ENCODE results near the gene ITGB1.

ITGB1 gene

DNA sequence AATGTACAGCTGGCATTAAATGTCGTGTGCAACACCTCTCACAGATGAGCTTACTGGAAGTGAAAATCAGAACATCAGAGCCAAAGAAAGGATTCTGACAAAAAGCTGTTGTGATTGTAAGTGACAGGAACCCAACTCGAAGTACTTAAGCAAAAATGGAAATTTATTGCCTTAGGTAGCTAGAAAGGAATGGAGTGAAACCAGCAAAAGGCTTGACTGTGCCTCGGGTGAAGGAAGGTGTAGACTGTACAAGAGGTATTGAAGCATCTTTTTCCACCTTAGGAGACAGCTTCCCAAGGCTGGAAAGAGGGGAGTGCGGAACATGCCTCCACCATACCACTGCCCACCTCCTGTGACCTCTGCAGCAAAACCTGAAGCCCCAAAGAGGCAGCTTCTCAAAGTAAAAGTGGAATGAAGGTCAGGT is 27.3 kb upstream of the ITGB1 start:
- Histone ChIP-seq H3K79me2 (ENCODE audit: insufficient read depth, low read length) (no peaks in the 10 kb centered on the region), H3K27ac (ENCODE audit: low read depth, low read length, poor library complexity, severe bottlenecking) (peak overlapping the region; percentile 80), H3K9me2 (ENCODE audit: low read depth, low read length) (no peaks in the 10 kb centered on the region), H3K4me3 (ENCODE audit: low read depth, low read length, poor library complexity, severe bottlenecking) (no peak overlapping the region), H3K36me3 (ENCODE audit: insufficient read depth, low read length) (no peaks in the 10 kb centered on the region), H4K20me1 (ENCODE audit: insufficient read depth, low read length) (no peaks in the 10 kb centered on the region), H3K27me3 (ENCODE audit: insufficient read depth, low read length) (no peaks in the 10 kb centered on the region), H3K4me1 (ENCODE audit: insufficient read depth, low read length, severe bottlenecking) (peaks cover 55% of the 10 kb centered on the region), H2AFZ (ENCODE audit: low read length) (peak overlapping the region; percentile 40; the same call in 1 of the 2 replicates), H3F3A (ENCODE audit: insufficient read depth, low read length) (no peaks in the 10 kb centered on the region), H3K9ac (ENCODE audit: low read length) (peak overlapping the region; percentile 8; the same call in 1 of the 2 replicates), H3K4me2 (ENCODE audit: low read length) (peak overlapping the region; percentile 19; the same call in 1 of the 2 replicates), H3K9me3 (ENCODE audit: low read length) (no peaks in the 10 kb centered on the region)
- TF ChIP-seq CTCF (IDR thresholded peaks at IDR 0.05; ENCODE audit: low read length) (no peak), EZH2 (IDR thresholded peaks at IDR 0.05; ENCODE audit: borderline replicate concordance, low read length) (no peak)

DNA sequence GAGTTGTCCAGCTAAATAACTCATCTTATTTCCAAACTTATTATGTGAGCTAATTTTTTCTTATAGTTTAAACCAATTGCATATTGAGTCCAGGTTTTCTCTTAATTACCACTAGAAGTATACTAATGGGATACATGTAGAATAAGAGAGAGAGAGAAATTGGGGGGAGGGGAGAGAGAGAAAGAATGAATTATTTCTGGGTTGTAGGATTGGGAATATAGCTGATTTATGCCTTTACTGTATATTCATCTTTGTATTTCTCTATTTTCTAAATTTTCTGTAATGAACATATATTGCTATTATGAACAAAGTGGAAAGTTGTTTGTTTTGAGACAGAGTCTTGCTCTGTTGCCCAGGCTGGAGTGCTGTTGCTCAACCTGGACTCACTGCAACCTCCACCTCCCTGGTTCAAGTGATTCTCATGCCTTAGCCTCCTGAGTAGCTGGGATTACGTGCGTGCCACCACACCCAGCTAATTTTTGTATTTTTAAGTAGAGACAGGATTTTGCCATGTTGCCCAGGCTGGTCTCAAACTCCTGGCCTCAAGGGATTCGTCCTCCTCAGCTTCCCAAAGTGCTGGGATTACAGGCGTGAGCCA is 26.1 kb upstream of the ITGB1 start:
- H4K20me1 ChIP-seq (ENCODE audit: insufficient read depth, low read length): no peaks in the 10 kb centered on the region
- no peaks in the 10 kb centered on the region for H3K9me3 ChIP-seq (ENCODE audit: low read length)
- H3K27me3 ChIP-seq (ENCODE audit: insufficient read depth, low read length): no peaks in the 10 kb centered on the region
- H3F3A ChIP-seq (ENCODE audit: insufficient read depth, low read length): no peaks in the 10 kb centered on the region
- no peak overlapping the region for H3K9ac ChIP-seq (ENCODE audit: low read length)
- H2AFZ ChIP-seq (ENCODE audit: low read length): no peak overlapping the region
- H3K36me3 ChIP-seq (ENCODE audit: insufficient read depth, low read length): no peaks in the 10 kb centered on the region
- H3K4me1 ChIP-seq (ENCODE audit: insufficient read depth, low read length, severe bottlenecking): peaks cover 63% of the 10 kb centered on the region
- no peaks in the 10 kb centered on the region for H3K9me2 ChIP-seq (ENCODE audit: low read depth, low read length)
- H3K27ac ChIP-seq (ENCODE audit: low read depth, low read length, poor library complexity, severe bottlenecking): peak overlapping the region; percentile 15
- TF ChIP-seq EZH2 (IDR thresholded peaks at IDR 0.05; ENCODE audit: borderline replicate concordance, low read length): no peak
- no peak for TF ChIP-seq CTCF (IDR thresholded peaks at IDR 0.05; ENCODE audit: low read length)
- no peak overlapping the region for H3K4me3 ChIP-seq (ENCODE audit: low read depth, low read length, poor library complexity, severe bottlenecking)
- no peaks in the 10 kb centered on the region for H3K79me2 ChIP-seq (ENCODE audit: insufficient read depth, low read length)
- H3K4me2 ChIP-seq (ENCODE audit: low read length): no peak overlapping the region

DNA sequence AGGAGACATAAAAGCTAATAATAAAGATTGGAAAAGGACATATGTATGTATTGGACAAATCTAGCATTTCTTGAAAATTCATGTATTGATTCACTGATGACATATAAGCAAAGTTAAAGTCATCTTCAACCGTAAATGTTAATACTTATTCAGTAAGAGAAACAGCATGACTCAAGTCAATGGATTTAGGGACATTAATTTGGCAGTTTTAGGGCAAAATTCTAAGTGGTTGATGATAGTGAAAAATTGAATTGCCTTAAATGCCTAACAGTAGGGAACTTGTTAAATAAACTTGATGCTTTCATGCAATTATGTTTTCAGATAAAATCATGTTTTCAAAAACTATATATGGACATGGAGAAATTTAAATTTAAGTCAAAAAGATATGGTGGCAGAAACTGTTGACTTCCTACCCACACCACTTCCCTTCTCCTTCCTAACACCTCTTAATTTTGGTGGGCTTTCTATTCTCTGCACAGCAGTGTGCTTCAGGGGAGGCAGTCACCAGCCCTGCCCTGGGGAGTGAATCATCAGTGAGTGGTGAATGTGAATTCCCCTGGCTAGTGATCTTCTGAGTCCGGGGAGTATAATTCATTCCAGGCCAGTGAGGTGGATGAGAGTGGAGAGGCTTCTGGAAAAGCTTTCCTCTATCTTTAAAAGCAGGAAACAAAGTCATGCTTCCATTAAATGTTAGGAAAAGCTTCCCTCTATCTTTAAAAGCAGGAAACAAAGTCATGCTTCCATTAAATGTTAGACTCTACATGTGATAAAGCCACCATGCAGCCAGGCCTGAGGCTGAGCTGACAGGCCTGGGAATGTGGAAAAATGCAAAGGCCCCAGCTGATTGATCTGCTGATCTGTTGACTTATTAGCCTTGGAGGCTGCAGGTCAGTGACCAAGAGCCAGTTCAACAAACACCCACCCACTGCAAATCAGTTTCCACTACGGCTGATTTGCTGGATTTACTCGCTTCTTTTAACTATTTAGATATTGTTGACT is 25.2 kb upstream of the ITGB1 start:
- H3K4me1 ChIP-seq (ENCODE audit: insufficient read depth, low read length, severe bottlenecking): peaks cover 63% of the 10 kb centered on the region
- no peak overlapping the region for H3K9ac ChIP-seq (ENCODE audit: low read length)
- TF ChIP-seq CTCF (IDR thresholded peaks at IDR 0.05; ENCODE audit: low read length): no peak
- H3K9me2 ChIP-seq (ENCODE audit: low read depth, low read length): no peaks in the 10 kb centered on the region
- H3K4me3 ChIP-seq (ENCODE audit: low read depth, low read length, poor library complexity, severe bottlenecking): no peak overlapping the region
- no peaks in the 10 kb centered on the region for H3K9me3 ChIP-seq (ENCODE audit: low read length)
- H3K79me2 ChIP-seq (ENCODE audit: insufficient read depth, low read length): no peaks in the 10 kb centered on the region
- H4K20me1 ChIP-seq (ENCODE audit: insufficient read depth, low read length): no peaks in the 10 kb centered on the region
- H2AFZ ChIP-seq (ENCODE audit: low read length): no peak overlapping the region
- H3K36me3 ChIP-seq (ENCODE audit: insufficient read depth, low read length): no peaks in the 10 kb centered on the region
- H3K27ac ChIP-seq (ENCODE audit: low read depth, low read length, poor library complexity, severe bottlenecking): peak overlapping the region; percentile 81
- no peaks in the 10 kb centered on the region for H3K27me3 ChIP-seq (ENCODE audit: insufficient read depth, low read length)
- no peaks in the 10 kb centered on the region for H3F3A ChIP-seq (ENCODE audit: insufficient read depth, low read length)
- H3K4me2 ChIP-seq (ENCODE audit: low read length): no peak overlapping the region

All from OCI-LY1 (cell line).